UCSD-AML1 (cell line): ENCODE measurements around the gene SH3BP4.

Experiments
- DNase-seq: peaks from one replicate; lab custom pipeline; 2025; ENCODE audit not compliant: unreplicated experiment; lab: John Stamatoyannopoulos, UW

Gene SH3BP4

GRCh38 chr2:234981197-234982095 lies 29.6 kb downstream of the SH3BP4 start:
- DNase-seq, result no peak

- DNase-seq, result no peak
Observed at GRCh38 chr2:234982096-234982834, 30.4 kb downstream of the SH3BP4 start.

GRCh38 chr2:234983011-234983726 lies 31.4 kb downstream of the SH3BP4 start:
- DNase-seq, result no peak

GRCh38 chr2:234985608-234986245 lies 33.9 kb downstream of the SH3BP4 start:
- DNase-seq, result no peak

- DNase-seq, result no peak
Observed at GRCh38 chr2:234986390-234986789, 34.6 kb downstream of the SH3BP4 start.

- no peak for DNase-seq
Observed at GRCh38 chr2:234986876-234987720, 35.3 kb downstream of the SH3BP4 start.

- DNase-seq, result no peak
Observed at GRCh38 chr2:234987754-234988153, 35.9 kb downstream of the SH3BP4 start.

GRCh38 chr2:234988491-234988890 lies 36.7 kb downstream of the SH3BP4 start:
- no peak for DNase-seq

- DNase-seq, result no peak
Observed at GRCh38 chr2:234989183-234989701, 37.4 kb downstream of the SH3BP4 start.

- no peak for DNase-seq
Observed at GRCh38 chr2:234990300-234990699, 38.5 kb downstream of the SH3BP4 start.

GRCh38 chr2:234991290-234991689 lies 39.5 kb downstream of the SH3BP4 start:
- no peak for DNase-seq

- DNase-seq, result no peak
Observed at GRCh38 chr2:234991793-234992192, 40.0 kb downstream of the SH3BP4 start.

- no peak for DNase-seq
Observed at GRCh38 chr2:234992196-234992595, 40.4 kb downstream of the SH3BP4 start.

GRCh38 chr2:234992624-234993349 lies 41.0 kb downstream of the SH3BP4 start:
- DNase-seq, result no peak

GRCh38 chr2:234993541-234993981 lies 41.7 kb downstream of the SH3BP4 start:
- no peak for DNase-seq

GRCh38 chr2:234994438-234995321 lies 42.9 kb downstream of the SH3BP4 start:
- no peak for DNase-seq

GRCh38 chr2:234995332-234996068 lies 43.7 kb downstream of the SH3BP4 start:
- DNase-seq, result no peak
